Measurements from ENCODE around the gene HERC4. TPM values are rescaled to one million over a fixed set of nuclear protein-coding genes. Genes with fewer than 3 reads are reported as not detected.

HERC4 gene
- total and polyA plus RNA-seq, 9 of the 15 experiments (the other 6 are each of a cell fraction or from before 2014, with no cell fraction given), result 12.5 to 33.5 (median 22.8) TPM

DNA sequence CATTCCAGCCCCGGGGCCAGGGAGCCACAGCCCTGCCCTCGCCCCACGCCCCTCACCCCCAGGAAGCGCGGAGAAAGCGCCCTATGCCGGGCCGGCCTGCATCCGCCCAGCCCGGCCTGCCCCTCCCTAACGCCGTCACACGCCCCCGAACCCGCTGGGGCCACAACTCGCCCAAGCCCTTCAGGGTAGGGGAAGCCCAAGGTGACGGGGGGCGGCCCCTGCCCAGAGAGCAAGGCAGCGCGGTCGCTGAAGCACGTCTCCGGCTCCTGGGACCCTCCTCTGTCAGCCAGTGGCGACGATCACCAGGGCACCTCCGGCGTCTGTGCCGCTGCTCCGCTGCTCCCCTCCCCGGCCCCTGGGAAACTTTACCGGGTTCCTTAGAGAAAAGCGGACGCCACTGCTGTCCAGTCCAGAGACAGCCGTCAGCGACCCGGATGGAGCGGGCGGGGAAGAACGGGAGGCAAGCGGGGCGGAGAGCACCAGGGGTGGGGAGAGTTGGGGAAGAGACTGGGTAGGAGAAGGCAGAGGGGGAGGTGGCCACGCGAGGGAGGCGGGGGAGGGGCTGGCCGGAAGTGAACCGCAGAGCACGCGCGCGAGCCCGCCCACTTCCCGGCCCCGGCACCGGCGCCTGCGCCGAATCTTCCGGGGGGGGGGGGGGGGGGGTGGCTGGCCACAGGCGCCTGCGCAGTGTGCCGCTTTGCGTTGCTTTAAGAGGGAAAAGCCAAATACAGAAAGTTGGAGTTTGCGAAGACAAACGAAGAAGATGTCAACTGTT is at the start of gene HERC4 (continued):
- TF ChIP-seq ZNF589 (CRISPR knock-in tag; IDR thresholded peaks at IDR 0.05; ENCODE audit: low read depth) (no peak), FOXJ3 (CRISPR knock-in tag; IDR thresholded peaks at IDR 0.05) (no peak), NFATC3 (IDR thresholded peaks at IDR 0.05) (no peak), IRF2 (CRISPR knock-in tag; IDR thresholded peaks at IDR 0.05) (no peak), DLX4 (CRISPR knock-in tag; IDR thresholded peaks at IDR 0.05) (no peak), SPI1 (IDR thresholded peaks at IDR 0.05; ENCODE audit: borderline replicate concordance, low read depth, low read length) (no peak), NELFE (IDR thresholded peaks at IDR 0.05; ENCODE audit: insufficient read depth, insufficient read length) (no peak), IRF9 (tag; IDR thresholded peaks at IDR 0.05) (no peak), SRF (CRISPR knock-in tag; IDR thresholded peaks at IDR 0.05) (0 out of 4 replicates have a peak, but pooled peaks of 1 of the 2 experiments have one; percentile 25), ZNF354B (CRISPR knock-in tag; IDR thresholded peaks at IDR 0.05) (no peak), ZBTB9 (CRISPR knock-in tag; IDR thresholded peaks at IDR 0.05) (peak; percentile 79; the same call in 1 of the 2 replicates), EWSR1 (IDR thresholded peaks at IDR 0.05; ENCODE audit: borderline replicate concordance, low read depth, partially characterized antibody) (no peak), HIVEP1 (CRISPR knock-in tag; IDR thresholded peaks at IDR 0.05) (no peak), TEAD4 (IDR thresholded peaks at IDR 0.05; ENCODE audit: low read length) (no peak), TEAD4 (CRISPR knock-in tag; IDR thresholded peaks at IDR 0.05; ENCODE audit: borderline replicate concordance) (no peak), HDAC2 (IDR thresholded peaks at IDR 0.05) (0 out of 2 replicates have a peak, but pooled peaks have one; percentile 51)
- TF ChIP-seq, protein P1, sequence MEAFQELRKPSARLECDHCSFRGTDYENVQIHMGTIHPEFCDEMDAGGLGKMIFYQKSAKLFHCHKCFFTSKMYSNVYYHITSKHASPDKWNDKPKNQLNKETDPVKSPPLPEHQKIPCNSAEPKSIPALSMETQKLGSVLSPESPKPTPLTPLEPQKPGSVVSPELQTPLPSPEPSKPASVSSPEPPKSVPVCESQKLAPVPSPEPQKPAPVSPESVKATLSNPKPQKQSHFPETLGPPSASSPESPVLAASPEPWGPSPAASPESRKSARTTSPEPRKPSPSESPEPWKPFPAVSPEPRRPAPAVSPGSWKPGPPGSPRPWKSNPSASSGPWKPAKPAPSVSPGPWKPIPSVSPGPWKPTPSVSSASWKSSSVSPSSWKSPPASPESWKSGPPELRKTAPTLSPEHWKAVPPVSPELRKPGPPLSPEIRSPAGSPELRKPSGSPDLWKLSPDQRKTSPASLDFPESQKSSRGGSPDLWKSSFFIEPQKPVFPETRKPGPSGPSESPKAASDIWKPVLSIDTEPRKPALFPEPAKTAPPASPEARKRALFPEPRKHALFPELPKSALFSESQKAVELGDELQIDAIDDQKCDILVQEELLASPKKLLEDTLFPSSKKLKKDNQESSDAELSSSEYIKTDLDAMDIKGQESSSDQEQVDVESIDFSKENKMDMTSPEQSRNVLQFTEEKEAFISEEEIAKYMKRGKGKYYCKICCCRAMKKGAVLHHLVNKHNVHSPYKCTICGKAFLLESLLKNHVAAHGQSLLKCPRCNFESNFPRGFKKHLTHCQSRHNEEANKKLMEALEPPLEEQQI (IDR thresholded peaks at IDR 0.05), result no peak
- TF ChIP-seq, protein P2, sequence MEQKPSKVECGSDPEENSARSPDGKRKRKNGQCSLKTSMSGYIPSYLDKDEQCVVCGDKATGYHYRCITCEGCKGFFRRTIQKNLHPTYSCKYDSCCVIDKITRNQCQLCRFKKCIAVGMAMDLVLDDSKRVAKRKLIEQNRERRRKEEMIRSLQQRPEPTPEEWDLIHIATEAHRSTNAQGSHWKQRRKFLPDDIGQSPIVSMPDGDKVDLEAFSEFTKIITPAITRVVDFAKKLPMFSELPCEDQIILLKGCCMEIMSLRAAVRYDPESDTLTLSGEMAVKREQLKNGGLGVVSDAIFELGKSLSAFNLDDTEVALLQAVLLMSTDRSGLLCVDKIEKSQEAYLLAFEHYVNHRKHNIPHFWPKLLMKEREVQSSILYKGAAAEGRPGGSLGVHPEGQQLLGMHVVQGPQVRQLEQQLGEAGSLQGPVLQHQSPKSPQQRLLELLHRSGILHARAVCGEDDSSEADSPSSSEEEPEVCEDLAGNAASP (IDR thresholded peaks at IDR 0.05), result no peak
- TF ChIP-seq, protein P3, sequence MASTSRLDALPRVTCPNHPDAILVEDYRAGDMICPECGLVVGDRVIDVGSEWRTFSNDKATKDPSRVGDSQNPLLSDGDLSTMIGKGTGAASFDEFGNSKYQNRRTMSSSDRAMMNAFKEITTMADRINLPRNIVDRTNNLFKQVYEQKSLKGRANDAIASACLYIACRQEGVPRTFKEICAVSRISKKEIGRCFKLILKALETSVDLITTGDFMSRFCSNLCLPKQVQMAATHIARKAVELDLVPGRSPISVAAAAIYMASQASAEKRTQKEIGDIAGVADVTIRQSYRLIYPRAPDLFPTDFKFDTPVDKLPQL (IDR thresholded peaks at IDR 0.05; ENCODE audit: extremely low read depth, insufficient read length), result no peak
